Peyer's patch (tissue), 4 donors: ENCODE results near the gene VHLL.

ENCODE experiments used
- POLR2A ChIP-seq, 2 donors: fragments of 450-650 bp; IDR thresholded peaks; one replicate each; pipeline ENCODE4 v1.5.1; 2017; ENCODE audit warnings: antibody characterized with exemption in 2 of 2, mild to moderate bottlenecking in 2 of 2, moderate library complexity in 2 of 2
- TF ChIP-seq, protein P1 (sequence below), 6 experiments: fragments of 450-650 bp in 4 of 6; fragments of 200-600 bp in 2 of 6; sonication (generic) in 1 of 6; IDR thresholded peaks; one replicate each; pipeline ENCODE4 v1.5.1; 2017 to 2019; ENCODE audit warnings: antibody characterized with exemption in 6 of 6, mild to moderate bottlenecking in 3 of 6, moderate library complexity in 1 of 6

DNA sequence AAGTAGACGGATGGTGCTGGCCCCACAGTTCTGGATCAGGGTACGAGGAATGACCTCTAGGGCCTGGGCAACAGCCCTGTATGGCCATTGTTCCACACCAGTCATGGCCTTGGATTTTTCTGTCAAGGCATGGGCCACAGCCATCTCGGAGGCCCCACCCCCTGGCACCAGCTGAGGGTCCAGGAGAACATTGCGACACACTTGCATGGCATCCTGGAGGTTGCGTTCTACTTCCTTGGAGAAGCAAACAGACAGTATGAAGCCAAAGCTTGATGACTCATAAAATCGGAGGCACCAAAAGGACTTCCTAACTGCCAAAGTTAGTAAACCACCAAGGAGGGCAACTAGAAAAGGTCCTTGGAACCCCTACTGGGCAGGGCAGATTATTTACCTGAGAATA lies 11.9 kb upstream of the VHLL start:
- TF ChIP-seq POLR2A (IDR thresholded peaks at IDR 0.05), result no peak
- TF ChIP-seq, protein P1, sequence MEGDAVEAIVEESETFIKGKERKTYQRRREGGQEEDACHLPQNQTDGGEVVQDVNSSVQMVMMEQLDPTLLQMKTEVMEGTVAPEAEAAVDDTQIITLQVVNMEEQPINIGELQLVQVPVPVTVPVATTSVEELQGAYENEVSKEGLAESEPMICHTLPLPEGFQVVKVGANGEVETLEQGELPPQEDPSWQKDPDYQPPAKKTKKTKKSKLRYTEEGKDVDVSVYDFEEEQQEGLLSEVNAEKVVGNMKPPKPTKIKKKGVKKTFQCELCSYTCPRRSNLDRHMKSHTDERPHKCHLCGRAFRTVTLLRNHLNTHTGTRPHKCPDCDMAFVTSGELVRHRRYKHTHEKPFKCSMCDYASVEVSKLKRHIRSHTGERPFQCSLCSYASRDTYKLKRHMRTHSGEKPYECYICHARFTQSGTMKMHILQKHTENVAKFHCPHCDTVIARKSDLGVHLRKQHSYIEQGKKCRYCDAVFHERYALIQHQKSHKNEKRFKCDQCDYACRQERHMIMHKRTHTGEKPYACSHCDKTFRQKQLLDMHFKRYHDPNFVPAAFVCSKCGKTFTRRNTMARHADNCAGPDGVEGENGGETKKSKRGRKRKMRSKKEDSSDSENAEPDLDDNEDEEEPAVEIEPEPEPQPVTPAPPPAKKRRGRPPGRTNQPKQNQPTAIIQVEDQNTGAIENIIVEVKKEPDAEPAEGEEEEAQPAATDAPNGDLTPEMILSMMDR (IDR thresholded peaks at IDR 0.05), result no peak
